Uterus (tissue), 2 donors: Measurements from ENCODE around the gene UQCR10.

ENCODE experiments used
- CTCF ChIP-seq, 4 experiments: fragments of 200-600 bp in 2 of 4; fragments of 450-650 bp in 2 of 4; sonication (generic) in 2 of 4; IDR thresholded peaks; one replicate each; pipeline ENCODE4 v1.5.1; 2016 to 2019; ENCODE audit warnings: antibody characterized with exemption in 4 of 4, mild to moderate bottlenecking in 2 of 4, moderate library complexity in 1 of 4
- POLR2A ChIP-seq, 2 donors: fragments of 450-650 bp; IDR thresholded peaks; one replicate each; pipeline ENCODE4 v1.6.1; 2016; ENCODE audit warnings: antibody characterized with exemption in 2 of 2, mild to moderate bottlenecking in 1 of 2, moderate library complexity in 1 of 2

GRCh38 chr22:29780748-29781676, 13.8 kb downstream of the UQCR10 start:
- TF ChIP-seq POLR2A (IDR thresholded peaks at IDR 0.05) = no peak
- no peak for TF ChIP-seq CTCF (IDR thresholded peaks at IDR 0.05)
